BLaER1 (cell line): ENCODE results near the gene C16orf96.

Source experiments
- H3K27ac ChIP-seq: shearing (Covaris generic); formaldehyde crosslinking; 2 replicates; pipeline ENCODE4 v1.8.1; 2022
- H3K27me3 ChIP-seq: shearing (Covaris generic); formaldehyde crosslinking; 2 replicates; pipeline ENCODE4 v1.8.1; 2022
- H3K36me3 ChIP-seq: shearing (Covaris generic); formaldehyde crosslinking; 2 replicates; pipeline ENCODE4 v1.8.1; 2022
- H3K4me1 ChIP-seq: shearing (Covaris generic); formaldehyde crosslinking; 2 replicates; pipeline ENCODE4 v1.8.1; 2022
- H3K4me2 ChIP-seq: shearing (Covaris generic); formaldehyde crosslinking; 2 replicates; pipeline ENCODE4 v1.8.1; 2022
- H3K4me3 ChIP-seq: shearing (Covaris generic); formaldehyde crosslinking; 2 replicates; pipeline ENCODE4 v1.8.1; 2022
- H3K9ac ChIP-seq: shearing (Covaris generic); formaldehyde crosslinking; 2 replicates; pipeline ENCODE4 v1.8.1; 2022
- H3K9me3 ChIP-seq: shearing (Covaris generic); formaldehyde crosslinking; 2 replicates; pipeline ENCODE4 v1.8.1; 2022
- H4K20me1 ChIP-seq: shearing (Covaris generic); formaldehyde crosslinking; 2 replicates; pipeline ENCODE4 v1.8.1; 2022
- Cebpa-rat ChIP-seq: shearing (Covaris generic); IDR thresholded peaks from 2 replicates; pipeline ENCODE4 v1.8.1; 2022

C16orf96 gene

GRCh38 chr16:4624015-4624826 is 68.1 kb downstream of the C16orf96 start, which contains the start of gene MGRN1:
Gene MGRN1, plus strand, starts transcription at chr16:4624826. Its CDS starts 135 bp downstream, at chr16:4624961.
- Histone ChIP-seq H3K27me3 (no peaks in the 10 kb centered on the region), H3K9ac (peak within 1 kb of the TSS; percentile 98), H3K36me3 (peaks cover 22% of the 10 kb centered on the region), H4K20me1 (peaks cover 42% of the 10 kb centered on the region), H3K4me3 (peak within 1 kb of the TSS; percentile 100), H3K4me2 (peak within 1 kb of the TSS; percentile 85), H3K27ac (peak within 1 kb of the TSS; percentile 99), H3K4me1 (peaks cover 41% of the 10 kb centered on the region), H3K9me3 (no peaks in the 10 kb centered on the region)
- TF ChIP-seq Cebpa-rat: no peak

GRCh38 chr16:4624827-4625559 is 68.9 kb downstream of the C16orf96 start:
- no peaks in the 10 kb centered on the region for H3K27me3 ChIP-seq
- H3K4me1 ChIP-seq: peaks cover 41% of the 10 kb centered on the region
- H3K36me3 ChIP-seq: peaks cover 30% of the 10 kb centered on the region
- H3K4me2 ChIP-seq: peak overlapping the region; percentile 85
- H3K9ac ChIP-seq: peak overlapping the region; percentile 98
- no peak for TF ChIP-seq Cebpa-rat
- no peaks in the 10 kb centered on the region; the same call in 1 of the 2 replicates for H3K9me3 ChIP-seq
- peak overlapping the region; percentile 100 for H3K4me3 ChIP-seq
- H3K27ac ChIP-seq: peak overlapping the region; percentile 99
- H4K20me1 ChIP-seq: peaks cover 50% of the 10 kb centered on the region

GRCh38 chr16:4625560-4626159 is 69.5 kb downstream of the C16orf96 start:
- Histone ChIP-seq H3K36me3 (peaks cover 37% of the 10 kb centered on the region), H3K27ac (peak overlapping the region; percentile 99), H3K4me3 (peak overlapping the region; percentile 100), H4K20me1 (peaks cover 57% of the 10 kb centered on the region), H3K4me2 (peak overlapping the region; percentile 85), H3K9me3 (peaks cover 5% of the 10 kb centered on the region), H3K9ac (peak overlapping the region; percentile 98), H3K27me3 (no peaks in the 10 kb centered on the region), H3K4me1 (peaks cover 41% of the 10 kb centered on the region)
- TF ChIP-seq Cebpa-rat: no peak

GRCh38 chr16:4626396-4626795 is 70.3 kb downstream of the C16orf96 start:
- Histone ChIP-seq H3K4me2 (peak overlapping the region; percentile 85), H3K9ac (peak overlapping the region; percentile 98), H3K4me1 (peaks cover 41% of the 10 kb centered on the region), H3K27me3 (no peaks in the 10 kb centered on the region), H4K20me1 (peaks cover 64% of the 10 kb centered on the region), H3K36me3 (peaks cover 44% of the 10 kb centered on the region), H3K27ac (peak overlapping the region; percentile 99), H3K9me3 (peaks cover 12% of the 10 kb centered on the region), H3K4me3 (peak overlapping the region; percentile 100)
- TF ChIP-seq Cebpa-rat: no peak

- H3K27ac ChIP-seq: no peak overlapping the region
- H3K9ac ChIP-seq: no peak overlapping the region
- TF ChIP-seq Cebpa-rat: no peak
- no peak overlapping the region for H3K4me3 ChIP-seq
- peaks cover 41% of the 10 kb centered on the region for H3K4me1 ChIP-seq
- H3K27me3 ChIP-seq: no peaks in the 10 kb centered on the region
- H3K36me3 ChIP-seq: peaks cover 53% of the 10 kb centered on the region
- peak overlapping the region; percentile 19; the same call in 1 of the 2 replicates for H3K4me2 ChIP-seq
- peaks cover 82% of the 10 kb centered on the region for H4K20me1 ChIP-seq
- H3K9me3 ChIP-seq: peaks cover 19% of the 10 kb centered on the region
Measured at GRCh38 chr16:4628283-4628682, 72.1 kb downstream of the C16orf96 start.

- Histone ChIP-seq H3K27ac (no peak overlapping the region), H3K9me3 (peaks cover 19% of the 10 kb centered on the region), H3K36me3 (peaks cover 80% of the 10 kb centered on the region), H4K20me1 (peaks cover 98% of the 10 kb centered on the region), H3K9ac (no peak overlapping the region), H3K27me3 (no peaks in the 10 kb centered on the region), H3K4me3 (no peak overlapping the region), H3K4me1 (peaks cover 35% of the 10 kb centered on the region), H3K4me2 (no peak overlapping the region)
- TF ChIP-seq Cebpa-rat: no peak
Measured at GRCh38 chr16:4631444-4631843, 75.3 kb downstream of the C16orf96 start.

GRCh38 chr16:4633910-4634635 is 77.9 kb downstream of the C16orf96 start:
- Histone ChIP-seq H3K4me2 (no peak overlapping the region), H3K27me3 (no peaks in the 10 kb centered on the region), H3K27ac (no peak overlapping the region), H3K9ac (no peak overlapping the region), H3K4me3 (no peak overlapping the region), H3K9me3 (peaks cover 19% of the 10 kb centered on the region), H4K20me1 (peaks cover 99% of the 10 kb centered on the region), H3K36me3 (peaks cover 86% of the 10 kb centered on the region), H3K4me1 (0 out of 2 replicates have a peak, but pooled peaks cover 9% of the 10 kb centered on the region)
- no peak for TF ChIP-seq Cebpa-rat

GRCh38 chr16:4634768-4635167 is 78.6 kb downstream of the C16orf96 start:
- Histone ChIP-seq H3K9ac (no peak overlapping the region), H4K20me1 (peaks cover 99% of the 10 kb centered on the region)
- no peak for TF ChIP-seq Cebpa-rat

GRCh38 chr16:4636196-4636595 is 80.1 kb downstream of the C16orf96 start:
- no peak for TF ChIP-seq Cebpa-rat
- Histone ChIP-seq H4K20me1 (peaks cover 99% of the 10 kb centered on the region), H3K4me1 (peaks cover 28% of the 10 kb centered on the region), H3K36me3 (peaks cover 85% of the 10 kb centered on the region), H3K4me2 (no peak overlapping the region), H3K9me3 (peaks cover 9% of the 10 kb centered on the region), H3K27me3 (no peaks in the 10 kb centered on the region), H3K9ac (no peak overlapping the region), H3K4me3 (no peak overlapping the region), H3K27ac (no peak overlapping the region)

More at GRCh38 chr16:4634768-4635167, 78.6 kb downstream of the C16orf96 start:
- Histone ChIP-seq H3K36me3 (peaks cover 87% of the 10 kb centered on the region), H3K27me3 (no peaks in the 10 kb centered on the region), H3K9me3 (peaks cover 19% of the 10 kb centered on the region), H3K4me1 (peaks cover 14% of the 10 kb centered on the region; the same call in 1 of the 2 replicates), H3K27ac (no peak overlapping the region), H3K4me2 (no peak overlapping the region), H3K4me3 (no peak overlapping the region)
